ENCODE data around the gene AATK. TPM values are rescaled to one million over a fixed set of nuclear protein-coding genes. Genes with fewer than 3 reads are reported as not detected.
A peak's percentile ranks its signal among the peaks of the same experiment; 100 is the strongest.
"Not testable (repeated sequence)": the region's sequence is repeated elsewhere in the genome, so short reads cannot be mapped to it uniquely, and the experiment has no call there.

Gene AATK
- total RNA-seq, 1 donor from 2014 or later: 0.62 TPM

GRCh38 chr17:81148571-81148970, 17.4 kb downstream of the AATK start:
- H3K27ac Mint-ChIP-seq: no peak overlapping the region
- H3K27me3 Mint-ChIP-seq (ENCODE audit: insufficient read depth): peaks cover 6% of the 10 kb centered on the region
- no peaks in the 10 kb centered on the region for H3K9me3 Mint-ChIP-seq
- no peak for DNase-seq (ENCODE audit: low spot score)
- intact Hi-C loops (cut with micrococcal nuclease): no loop called here
- H3K36me3 Mint-ChIP-seq (ENCODE audit: low read depth): no peaks in the 10 kb centered on the region
- no peak overlapping the region for H3K4me3 Mint-ChIP-seq
- H3K4me1 Mint-ChIP-seq (ENCODE audit: low read depth): no peaks in the 10 kb centered on the region

- H3K27ac Mint-ChIP-seq: no peak overlapping the region
- H3K4me1 Mint-ChIP-seq (ENCODE audit: low read depth): no peaks in the 10 kb centered on the region
- intact Hi-C loops (cut with micrococcal nuclease): no loop called here
- peaks cover 6% of the 10 kb centered on the region for H3K27me3 Mint-ChIP-seq (ENCODE audit: insufficient read depth)
- no peaks in the 10 kb centered on the region for H3K36me3 Mint-ChIP-seq (ENCODE audit: low read depth)
- no peak for DNase-seq (ENCODE audit: low spot score)
- no peaks in the 10 kb centered on the region for H3K9me3 Mint-ChIP-seq
- H3K4me3 Mint-ChIP-seq: no peak overlapping the region
Measured at GRCh38 chr17:81147701-81148100, 18.3 kb downstream of the AATK start.

GRCh38 chr17:81146208-81146607, 19.8 kb downstream of the AATK start:
- H3K4me1 Mint-ChIP-seq (ENCODE audit: low read depth); H3K9me3 Mint-ChIP-seq; intact Hi-C loops (cut with micrococcal nuclease); H3K27me3 Mint-ChIP-seq (ENCODE audit: insufficient read depth); DNase-seq (ENCODE audit: low spot score); H3K36me3 Mint-ChIP-seq (ENCODE audit: low read depth); H3K27ac Mint-ChIP-seq; H3K4me3 Mint-ChIP-seq: not testable (repeated sequence)

DNA sequence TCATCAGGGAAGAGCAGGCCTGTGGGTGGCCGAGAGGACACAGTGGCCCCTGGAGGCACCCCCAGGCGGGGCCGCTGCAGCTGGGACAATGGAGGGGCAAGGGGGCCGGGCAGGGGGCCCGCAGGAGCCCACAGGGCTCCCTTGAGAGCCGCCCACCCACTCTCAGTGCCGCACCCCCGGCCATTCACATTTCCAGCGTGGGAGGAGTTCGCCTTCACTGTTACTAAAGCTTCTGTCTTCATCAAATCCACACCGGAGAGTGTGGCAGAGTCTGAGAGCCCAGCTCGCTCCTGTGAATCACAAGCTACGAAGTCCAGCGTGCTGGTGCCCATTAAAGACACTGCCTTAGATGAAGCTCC, 21.6 kb downstream of the AATK start:
- intact Hi-C loops (cut with micrococcal nuclease): no loop called here
- H3K4me3 Mint-ChIP-seq: no peak overlapping the region
- no peaks in the 10 kb centered on the region for H3K4me1 Mint-ChIP-seq (ENCODE audit: low read depth)
- H3K36me3 Mint-ChIP-seq (ENCODE audit: low read depth): no peaks in the 10 kb centered on the region
- H3K27me3 Mint-ChIP-seq (ENCODE audit: insufficient read depth): no peaks in the 10 kb centered on the region
- DNase-seq (ENCODE audit: low spot score): no peak
- no peaks in the 10 kb centered on the region for H3K9me3 Mint-ChIP-seq
- H3K27ac Mint-ChIP-seq: no peak overlapping the region

- no peak overlapping the region for H3K4me3 Mint-ChIP-seq
- H3K27ac Mint-ChIP-seq: no peak overlapping the region
- H3K27me3 Mint-ChIP-seq (ENCODE audit: insufficient read depth): no peaks in the 10 kb centered on the region
- H3K9me3 Mint-ChIP-seq: peaks cover 3% of the 10 kb centered on the region
- no peaks in the 10 kb centered on the region for H3K4me1 Mint-ChIP-seq (ENCODE audit: low read depth)
- intact Hi-C loops (cut with micrococcal nuclease): no loop called here
- DNase-seq (ENCODE audit: low spot score): no peak
- no peaks in the 10 kb centered on the region for H3K36me3 Mint-ChIP-seq (ENCODE audit: low read depth)
Measured at GRCh38 chr17:81143717-81144422, 22.2 kb downstream of the AATK start.

- H3K4me1 Mint-ChIP-seq (ENCODE audit: low read depth): no peaks in the 10 kb centered on the region
- H3K36me3 Mint-ChIP-seq (ENCODE audit: low read depth): no peaks in the 10 kb centered on the region
- no peak overlapping the region for H3K27ac Mint-ChIP-seq
- intact Hi-C loops (cut with micrococcal nuclease): no loop called here
- H3K9me3 Mint-ChIP-seq: peaks cover 10% of the 10 kb centered on the region
- no peak overlapping the region for H3K4me3 Mint-ChIP-seq
- no peak for DNase-seq (ENCODE audit: low spot score)
- H3K27me3 Mint-ChIP-seq (ENCODE audit: insufficient read depth): no peaks in the 10 kb centered on the region
Measured at GRCh38 chr17:81143200-81143527, 22.9 kb downstream of the AATK start.

- Mint-ChIP-seq H3K4me3 (no peak overlapping the region), H3K27me3 (ENCODE audit: insufficient read depth) (no peaks in the 10 kb centered on the region)
- DNase-seq (ENCODE audit: low spot score): peak; percentile 34
Measured at GRCh38 chr17:81142301-81143199, 23.5 kb downstream of the AATK start.

GRCh38 chr17:81140695-81141094, 25.3 kb downstream of the AATK start:
- peaks cover 19% of the 10 kb centered on the region for H3K9me3 Mint-ChIP-seq
- H3K36me3 Mint-ChIP-seq (ENCODE audit: low read depth): no peaks in the 10 kb centered on the region
- intact Hi-C loops (cut with micrococcal nuclease): no loop called here
- H3K27ac Mint-ChIP-seq: no peak overlapping the region
- no peak for DNase-seq (ENCODE audit: low spot score)
- no peak overlapping the region for H3K4me3 Mint-ChIP-seq
- H3K4me1 Mint-ChIP-seq (ENCODE audit: low read depth): no peaks in the 10 kb centered on the region
- no peaks in the 10 kb centered on the region for H3K27me3 Mint-ChIP-seq (ENCODE audit: insufficient read depth)

More at GRCh38 chr17:81142301-81143199, 23.5 kb downstream of the AATK start:
- H3K4me1 Mint-ChIP-seq (ENCODE audit: low read depth): no peaks in the 10 kb centered on the region
- H3K27ac Mint-ChIP-seq: no peak overlapping the region
- peaks cover 17% of the 10 kb centered on the region for H3K9me3 Mint-ChIP-seq
- intact Hi-C loops (cut with micrococcal nuclease): loop anchor here (1.0 kb wide), 1 partner anchor 99 kb away; no protein-coding TSS in a partner anchor
- no peaks in the 10 kb centered on the region for H3K36me3 Mint-ChIP-seq (ENCODE audit: low read depth)

DNA sequence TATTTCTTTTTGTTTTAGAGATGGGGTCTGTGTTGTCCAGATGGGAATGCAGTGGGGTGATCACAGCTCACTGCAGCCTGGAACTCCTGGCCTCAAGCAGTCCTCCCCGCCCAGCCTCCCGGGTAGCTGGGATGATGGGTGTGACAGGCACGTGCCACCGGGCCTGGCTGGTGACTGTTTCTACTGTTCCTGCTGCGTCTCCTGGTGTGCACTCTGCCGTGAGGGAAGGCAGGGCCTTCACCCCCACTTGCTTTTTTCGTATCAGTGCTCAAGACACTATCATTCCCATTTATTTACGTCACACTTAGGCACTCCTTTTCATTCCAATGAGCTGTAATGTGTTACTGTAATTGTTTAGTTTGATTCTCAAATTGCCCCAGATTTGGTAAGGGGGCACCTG, 26.0 kb downstream of the AATK start:
- peaks cover 19% of the 10 kb centered on the region for H3K9me3 Mint-ChIP-seq
- intact Hi-C loops (cut with micrococcal nuclease): no loop called here
- no peak overlapping the region for H3K27ac Mint-ChIP-seq
- no peak overlapping the region for H3K4me3 Mint-ChIP-seq
- no peaks in the 10 kb centered on the region for H3K4me1 Mint-ChIP-seq (ENCODE audit: low read depth)
- DNase-seq (ENCODE audit: low spot score): no peak
- no peaks in the 10 kb centered on the region for H3K36me3 Mint-ChIP-seq (ENCODE audit: low read depth)
- H3K27me3 Mint-ChIP-seq (ENCODE audit: insufficient read depth): no peaks in the 10 kb centered on the region

- Mint-ChIP-seq H3K9me3 (peaks cover 19% of the 10 kb centered on the region), H3K4me1 (ENCODE audit: low read depth) (no peaks in the 10 kb centered on the region), H3K27ac (no peak overlapping the region), H3K27me3 (ENCODE audit: insufficient read depth) (no peaks in the 10 kb centered on the region), H3K36me3 (ENCODE audit: low read depth) (no peaks in the 10 kb centered on the region), H3K4me3 (no peak overlapping the region)
- intact Hi-C loops (cut with micrococcal nuclease): no loop called here
- DNase-seq (ENCODE audit: low spot score): no peak
Measured at GRCh38 chr17:81139428-81139827, 26.6 kb downstream of the AATK start.

DNA sequence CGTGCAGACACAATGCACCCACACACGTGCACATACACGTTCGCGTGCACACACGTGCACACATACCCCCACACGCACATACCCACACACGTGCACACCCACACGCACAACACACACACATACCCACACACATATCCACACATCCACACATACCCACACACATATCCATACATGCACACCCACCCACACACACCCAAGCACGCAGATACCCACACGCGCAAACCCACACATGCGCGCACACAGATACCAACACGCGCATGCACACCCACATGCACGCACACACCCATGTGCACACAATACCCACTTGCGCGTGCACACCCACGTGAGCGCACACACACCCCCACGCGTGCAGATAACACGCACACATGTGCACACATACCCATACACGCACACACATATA, 27.5 kb downstream of the AATK start:
- intact Hi-C loops (cut with micrococcal nuclease): no loop called here
- peaks cover 19% of the 10 kb centered on the region for H3K9me3 Mint-ChIP-seq
- no peak for DNase-seq (ENCODE audit: low spot score)
- peak overlapping the region; percentile 52 for H3K27ac Mint-ChIP-seq
- no peak overlapping the region for H3K4me3 Mint-ChIP-seq
- no peaks in the 10 kb centered on the region for H3K36me3 Mint-ChIP-seq (ENCODE audit: low read depth)
- H3K4me1 Mint-ChIP-seq (ENCODE audit: low read depth): no peaks in the 10 kb centered on the region
- no peaks in the 10 kb centered on the region for H3K27me3 Mint-ChIP-seq (ENCODE audit: insufficient read depth)

GRCh38 chr17:81138083-81138482, 27.9 kb downstream of the AATK start:
- Mint-ChIP-seq H3K27me3 (ENCODE audit: insufficient read depth) (no peaks in the 10 kb centered on the region), H3K9me3 (peaks cover 19% of the 10 kb centered on the region), H3K4me1 (ENCODE audit: low read depth) (no peaks in the 10 kb centered on the region), H3K4me3 (no peak overlapping the region), H3K36me3 (ENCODE audit: low read depth) (no peaks in the 10 kb centered on the region), H3K27ac (no peak overlapping the region)
- no peak for DNase-seq (ENCODE audit: low spot score)
- intact Hi-C loops (cut with micrococcal nuclease): no loop called here

DNA sequence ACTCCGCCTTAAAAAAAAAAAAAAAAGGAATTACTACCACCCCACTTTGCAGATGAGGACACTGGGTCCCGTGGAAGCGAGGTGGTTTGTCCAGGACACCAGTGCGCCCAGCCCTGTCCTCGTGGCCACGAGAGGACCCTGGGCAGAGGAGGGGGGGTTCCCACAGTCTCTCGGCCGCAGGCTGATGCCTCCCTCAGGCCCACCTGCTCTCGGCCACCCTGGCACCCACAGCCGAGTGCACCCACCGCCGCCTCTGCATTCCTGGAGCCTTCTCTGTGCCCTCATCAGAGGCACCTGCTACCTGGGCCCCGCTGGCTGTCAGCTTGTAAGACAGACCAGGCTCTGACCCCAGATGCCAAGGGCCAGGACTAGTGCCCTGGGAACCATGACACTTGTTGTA, 28.8 kb downstream of the AATK start:
- Mint-ChIP-seq H3K36me3 (ENCODE audit: low read depth) (no peaks in the 10 kb centered on the region), H3K4me3 (no peak overlapping the region), H3K4me1 (ENCODE audit: low read depth) (no peaks in the 10 kb centered on the region), H3K27ac (no peak overlapping the region), H3K27me3 (ENCODE audit: insufficient read depth) (no peaks in the 10 kb centered on the region), H3K9me3 (peaks cover 19% of the 10 kb centered on the region)
- intact Hi-C loops (cut with micrococcal nuclease): no loop called here
- DNase-seq (ENCODE audit: low spot score): no peak
